ENCODE measurements around the gene PRR5.
A peak's percentile ranks its signal among the peaks of the same experiment; 100 is the strongest.

The PRR5 gene

DNA sequence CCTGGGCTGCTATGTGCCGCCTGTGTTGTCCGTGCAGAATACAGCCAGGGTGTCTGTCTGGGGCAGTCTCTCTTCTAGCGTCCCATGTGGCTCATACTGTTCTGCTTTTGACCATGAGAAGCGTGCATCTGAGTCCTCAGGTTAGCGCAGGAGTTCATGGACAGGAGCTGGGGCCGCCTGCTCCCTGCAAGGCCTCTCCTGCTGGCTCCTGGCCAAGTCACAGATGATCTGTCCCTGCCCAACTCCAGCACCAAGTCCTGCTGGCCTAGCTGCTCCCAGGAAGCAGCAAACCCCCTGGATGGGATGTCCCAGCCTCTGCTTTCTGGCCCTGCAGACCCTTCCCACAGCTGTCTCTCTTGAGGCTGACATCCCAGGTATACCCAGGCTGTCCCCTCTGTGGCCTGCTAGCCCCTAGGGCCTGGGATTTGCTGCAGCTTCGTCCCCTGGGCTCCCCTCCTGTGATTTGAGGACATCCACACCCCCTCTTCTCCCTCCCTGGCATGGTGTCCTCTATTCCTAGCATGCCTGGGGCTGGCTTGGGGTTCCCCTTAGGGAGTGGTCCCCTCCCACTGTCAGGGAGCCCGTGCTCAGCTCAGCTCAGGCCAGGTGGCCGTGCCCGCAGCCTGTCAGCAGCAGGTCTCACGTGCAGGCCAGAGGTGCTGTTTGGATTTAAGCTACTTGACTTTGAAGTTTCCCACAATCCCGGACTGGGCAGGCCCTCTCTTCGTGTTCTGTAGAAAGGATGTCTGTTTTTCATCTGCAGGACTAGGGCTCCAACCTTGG is 17.8 kb downstream of the PRR5 start:
- no peak for DNase-seq

DNA sequence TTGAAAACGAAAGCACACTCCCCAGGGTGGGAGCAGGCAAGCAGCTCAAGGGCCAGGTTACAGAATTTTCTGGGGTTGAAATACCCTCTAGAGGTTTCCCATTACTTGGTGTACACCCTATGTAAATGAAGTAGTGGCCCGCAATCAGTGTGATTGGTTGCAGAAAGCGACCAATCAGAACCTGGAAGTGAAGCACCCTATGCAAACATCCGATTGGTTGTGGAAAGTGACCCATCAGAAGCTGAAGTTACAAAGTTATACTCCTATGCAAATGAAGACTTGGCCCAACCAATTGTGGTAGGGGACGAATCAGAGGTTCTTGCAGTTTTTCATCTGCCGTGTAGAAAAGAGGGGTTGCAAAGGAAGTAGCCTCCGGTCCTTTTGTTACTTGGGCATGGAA is 19.2 kb downstream of the PRR5 start:
- DNase-seq: no peak

- DNase-seq: no peak
Observed at GRCh38 chr22:44722611-44723010, 20.6 kb downstream of the PRR5 start.

GRCh38 chr22:44723801-44724200 is 21.8 kb downstream of the PRR5 start:
- no peak for DNase-seq

DNA sequence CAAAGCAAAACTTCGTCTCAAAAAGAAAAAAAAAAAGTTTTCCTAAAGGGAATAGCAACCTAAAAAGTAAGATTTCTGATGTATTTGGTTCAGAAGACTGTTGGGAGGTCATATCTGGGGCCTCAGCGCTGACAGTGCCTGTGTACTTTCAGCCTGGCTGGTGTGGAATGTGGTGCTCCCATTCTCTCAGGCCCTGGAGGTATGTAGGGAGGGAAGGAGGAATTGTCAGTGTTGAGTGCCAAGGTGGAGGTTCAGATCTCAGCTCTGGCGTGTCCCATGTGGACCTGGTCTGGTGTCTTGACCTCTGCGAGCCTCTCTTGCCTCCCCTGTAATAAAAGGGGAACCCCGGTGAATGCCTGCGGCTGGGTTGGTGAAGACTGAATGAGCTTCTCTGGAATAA is 22.4 kb downstream of the PRR5 start:
- DNase-seq: no peak

- no peak for DNase-seq
Observed at GRCh38 chr22:44724859-44725258, 22.9 kb downstream of the PRR5 start.

DNA sequence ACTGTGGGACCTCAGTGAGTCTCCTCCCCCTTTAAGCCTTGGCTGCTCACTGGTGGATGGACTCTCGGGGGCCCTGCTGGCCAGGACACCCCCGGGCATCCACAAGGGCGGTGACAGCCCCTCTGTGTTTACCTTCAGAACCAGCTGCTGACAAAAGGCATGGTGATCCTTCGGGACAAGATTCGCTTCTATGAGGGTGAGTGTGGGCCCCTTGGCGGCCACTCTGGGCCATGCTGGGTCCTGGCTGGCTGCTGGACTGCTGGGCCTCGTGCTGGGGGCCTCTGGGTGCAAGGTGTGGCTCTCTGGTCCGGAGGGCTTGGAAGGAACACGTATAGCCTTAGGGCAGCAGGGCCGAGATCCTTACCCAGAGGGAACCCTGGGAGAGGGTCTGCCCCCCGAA is 24.4 kb downstream of the PRR5 start:
- DNase-seq: no peak

DNA sequence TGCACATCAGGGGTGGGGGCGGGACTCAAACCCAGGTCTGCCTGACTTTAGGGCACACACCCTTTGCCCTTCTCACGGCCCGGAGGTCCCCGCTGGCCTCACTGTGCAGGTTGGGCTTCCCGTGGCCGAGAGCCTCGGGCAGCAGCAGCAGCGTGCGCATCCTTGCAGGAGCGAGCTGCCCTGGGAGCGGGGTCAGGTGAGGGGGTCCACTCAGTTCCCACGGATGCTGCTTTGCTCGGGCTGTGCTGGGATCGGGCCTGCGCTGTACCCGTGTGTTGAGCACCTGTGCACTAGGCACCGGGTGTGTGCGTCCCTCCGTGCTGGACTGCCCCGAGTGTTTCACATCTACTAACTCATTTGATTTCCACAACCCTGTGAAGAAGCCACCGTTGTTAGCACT is 25.1 kb downstream of the PRR5 start:
- DNase-seq: no peak

- no peak for DNase-seq
Observed at GRCh38 chr22:44727709-44728108, 25.7 kb downstream of the PRR5 start.

DNA sequence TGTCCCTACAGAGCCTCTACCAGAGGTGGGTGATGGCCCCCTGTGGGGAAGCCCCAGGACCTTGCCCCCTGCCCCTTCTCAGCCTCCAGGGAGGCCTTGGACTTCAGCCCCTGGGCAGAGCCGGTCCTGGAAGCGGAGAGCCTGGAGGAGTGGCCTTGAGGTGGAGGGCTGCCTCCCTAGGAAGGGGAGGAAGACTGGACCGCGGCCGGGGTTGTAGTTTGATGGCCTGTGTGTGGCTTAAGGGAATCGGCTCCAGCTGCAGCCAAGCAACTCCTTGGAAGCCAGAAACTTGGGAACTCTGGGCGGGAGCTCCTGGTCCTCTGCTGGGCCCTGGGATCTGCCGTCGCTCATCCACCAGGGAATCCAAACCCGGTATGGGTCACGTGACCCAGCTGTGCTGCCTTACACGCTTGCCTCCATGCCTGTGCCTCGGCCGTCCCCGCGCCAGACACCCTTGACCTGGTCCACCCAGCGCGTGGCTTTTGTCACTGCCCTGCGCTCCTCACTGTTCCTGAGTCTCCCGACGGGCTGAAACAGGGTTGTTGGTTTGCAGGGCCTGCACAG is 26.8 kb downstream of the PRR5 start:
- DNase-seq: no peak

GRCh38 chr22:44729391-44730021 is 27.5 kb downstream of the PRR5 start:
- no peak for DNase-seq

DNA sequence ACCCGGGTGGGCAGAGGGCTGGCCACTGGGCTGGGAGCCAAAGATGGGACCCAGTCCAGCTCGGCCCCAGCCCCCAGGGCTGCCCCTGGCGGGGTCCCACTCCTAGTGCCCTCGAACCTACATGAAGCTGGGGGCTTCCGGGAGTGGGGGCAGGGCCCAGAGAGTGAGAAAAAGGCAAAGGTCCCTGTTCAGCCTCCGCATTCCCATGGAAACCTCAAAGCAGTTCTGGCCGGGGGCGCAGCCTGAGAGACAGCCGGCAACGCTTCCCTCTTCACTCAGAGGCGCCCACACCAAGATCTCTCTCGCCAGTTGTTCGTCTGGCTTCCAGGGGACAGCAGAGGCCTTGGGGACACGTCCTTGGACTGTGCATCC is 28.0 kb downstream of the PRR5 start:
- no peak for DNase-seq

DNA sequence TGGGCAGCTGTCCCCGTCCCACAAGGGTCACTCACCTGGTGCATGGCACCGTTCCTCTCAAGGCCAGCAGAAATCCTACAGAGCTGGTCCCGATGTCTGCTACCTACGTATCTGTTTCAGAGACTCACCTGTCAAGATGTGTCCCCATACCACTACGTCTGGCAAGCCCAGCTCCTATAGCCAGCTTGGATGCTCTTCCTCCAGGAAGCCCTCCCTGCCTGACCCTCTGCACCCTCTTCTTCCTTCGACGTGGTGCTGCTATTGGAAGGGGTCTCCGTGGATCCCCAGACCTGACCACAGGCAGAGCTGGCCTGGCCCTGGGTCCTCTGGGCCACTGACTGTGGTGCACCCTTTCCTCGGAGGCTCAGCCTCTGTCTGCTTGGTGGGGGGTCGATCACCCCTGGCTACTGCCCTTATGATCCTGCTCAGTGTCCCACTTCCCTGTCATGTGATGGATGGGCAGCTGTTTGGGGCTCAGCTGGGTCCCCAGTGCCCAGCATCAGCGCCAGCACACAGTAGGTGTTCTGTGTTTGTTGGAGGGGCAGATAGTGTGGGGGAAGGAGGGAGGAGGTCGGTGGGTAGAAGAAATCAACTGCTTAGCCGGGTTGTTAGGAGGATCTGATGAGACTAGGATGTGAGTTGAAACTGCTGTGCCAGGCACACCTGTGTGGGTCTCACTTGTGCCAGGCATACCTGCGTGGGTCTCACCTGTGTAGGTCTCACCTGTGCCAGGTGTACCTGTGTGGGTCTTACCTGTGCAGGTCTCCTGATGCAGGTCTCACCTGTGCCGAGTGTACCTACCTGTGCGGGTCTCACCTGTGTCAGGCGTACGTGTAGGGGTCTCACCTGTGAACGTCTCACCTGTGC is 28.7 kb downstream of the PRR5 start:
- DNase-seq: no peak

DNA sequence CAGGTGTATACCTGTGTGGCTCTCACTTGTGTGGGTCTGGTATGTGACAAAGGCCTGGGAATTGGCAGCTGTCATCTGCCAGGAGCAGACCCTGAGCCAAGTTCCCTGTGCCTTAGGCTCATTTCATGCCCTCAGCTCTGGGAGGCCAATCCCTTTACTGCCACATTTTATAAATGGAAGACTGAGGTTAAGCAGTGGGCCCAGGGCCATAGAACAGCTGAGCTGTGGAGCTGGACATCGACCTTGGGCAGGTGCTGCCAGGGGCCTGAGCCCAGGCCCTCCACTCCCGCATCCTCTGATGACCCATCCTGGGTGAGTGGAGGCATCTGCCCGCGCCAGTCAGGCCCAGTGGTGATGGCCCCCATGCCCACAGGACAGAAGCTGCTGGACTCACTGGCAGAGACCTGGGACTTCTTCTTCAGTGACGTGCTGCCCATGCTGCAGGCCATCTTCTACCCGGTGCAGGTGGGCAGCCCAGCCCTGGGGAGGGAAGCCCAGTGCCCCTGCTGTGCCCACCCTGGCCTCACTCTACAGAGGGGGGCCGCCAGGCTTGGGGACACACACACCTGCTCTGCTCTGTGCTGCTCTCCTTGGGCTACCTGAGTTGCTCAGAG is 29.5 kb downstream of the PRR5 start:
- DNase-seq: no peak

GRCh38 chr22:44732017-44732561 is 30.1 kb downstream of the PRR5 start:
- DNase-seq: no peak

GRCh38 chr22:44732661-44733060 is 30.7 kb downstream of the PRR5 start:
- no peak for DNase-seq

DNA sequence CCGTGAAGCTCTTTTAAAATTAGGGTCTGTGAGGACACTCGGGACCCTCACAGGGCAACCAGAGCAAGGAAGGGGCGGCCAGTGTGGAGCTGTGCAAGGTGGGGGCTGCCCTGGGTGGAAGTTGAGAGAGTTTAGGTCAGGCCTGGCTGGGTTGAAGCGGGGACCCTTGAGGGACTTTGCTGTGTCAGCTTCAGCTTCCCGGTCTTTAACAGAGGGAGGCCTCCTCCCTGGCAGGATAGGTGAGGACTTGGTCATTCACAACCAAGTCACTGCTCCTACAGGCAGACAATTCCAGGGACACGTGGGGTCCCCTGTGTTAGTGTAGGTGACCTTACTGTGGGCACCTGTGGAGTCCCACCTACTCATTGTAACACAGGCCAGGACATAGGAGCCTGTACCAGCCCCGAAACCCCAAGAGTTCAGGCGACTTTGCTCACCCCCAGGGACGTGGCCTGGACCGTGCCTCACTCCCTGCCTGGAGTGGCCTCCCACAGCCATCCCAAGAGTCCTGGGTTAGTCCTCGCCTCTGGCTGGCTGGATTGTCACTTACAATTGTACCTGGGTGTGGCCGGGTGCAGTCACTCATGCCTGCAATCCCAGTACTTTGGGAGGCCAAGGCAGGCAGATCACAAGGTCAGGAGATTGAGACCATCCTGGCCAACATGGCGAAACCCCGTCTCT is 31.6 kb downstream of the PRR5 start:
- no peak for DNase-seq

DNA sequence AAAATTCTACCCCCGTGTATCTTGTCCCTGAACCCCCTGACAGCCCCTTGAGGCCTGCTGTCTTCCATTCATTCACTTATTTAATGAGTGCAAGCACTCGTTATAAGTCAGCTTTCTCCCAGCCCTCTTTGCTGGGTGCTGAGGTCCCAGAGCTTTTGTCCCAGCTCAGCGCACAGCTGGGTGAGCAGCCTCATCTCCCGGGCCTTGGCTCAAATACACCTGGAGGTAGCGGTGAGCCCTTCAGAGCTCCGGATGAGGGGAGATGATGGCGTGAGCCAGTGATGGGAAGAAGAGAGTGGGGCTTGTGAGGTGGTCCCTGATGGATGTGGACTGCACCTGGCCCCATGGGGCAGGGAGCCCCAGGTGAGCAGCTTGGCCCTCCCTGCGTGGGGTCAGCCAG is 32.3 kb downstream of the PRR5 start:
- no peak for DNase-seq

DNA sequence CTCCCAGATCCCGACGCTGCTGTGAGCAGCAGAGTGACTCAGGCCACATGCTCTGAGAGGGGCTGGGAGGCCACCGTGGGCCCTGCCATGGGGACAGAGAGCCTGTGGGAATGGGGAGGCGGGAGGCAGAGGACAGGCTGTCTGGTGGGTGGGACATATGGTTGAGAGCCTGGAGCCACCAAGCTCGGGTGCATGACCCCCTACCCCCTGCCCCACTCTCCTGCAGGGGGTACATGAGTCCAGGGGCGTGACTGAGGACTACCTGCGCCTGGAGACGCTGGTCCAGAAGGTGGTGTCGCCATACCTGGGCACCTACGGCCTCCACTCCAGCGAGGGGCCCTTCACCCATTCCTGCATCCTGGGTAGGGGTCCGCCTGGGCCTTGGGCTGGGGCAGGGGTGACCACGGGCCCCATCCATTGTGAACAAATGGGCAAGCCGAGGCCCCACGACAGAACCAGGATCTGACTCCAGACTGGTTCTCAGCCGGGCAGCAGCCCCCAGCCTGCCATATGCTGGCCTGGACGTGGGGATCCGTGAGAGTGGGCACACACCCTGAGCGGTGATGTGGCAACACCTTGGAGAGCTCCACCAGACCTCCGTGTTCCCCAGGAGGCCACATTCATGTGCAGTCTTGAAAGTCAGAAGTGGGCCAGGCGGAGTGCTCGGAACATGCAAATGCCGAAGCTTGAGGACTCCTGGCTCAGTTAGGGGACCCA is 33.0 kb downstream of the PRR5 start:
- no peak for DNase-seq

GRCh38 chr22:44735518-44736428 is 33.8 kb downstream of the PRR5 start:
- DNase-seq: peak; percentile 83

Measured in activated naive CD4-positive, alpha-beta T cell treated with Interleukin-2 at 50 U/mL for 16 hours (primary cell).